Small intestine (tissue), 7 donors: ENCODE data around the gene POLR2C. TPM values are rescaled to one million over a fixed set of nuclear protein-coding genes. Genes with fewer than 3 reads are reported as not detected.

ENCODE experiments used
- DNase-seq, 2 donors: peaks; one replicate each; pipeline versions ENCODE4 v3.0.0 to v3.0.0-alpha.2; 2013
- FAIRE-seq: peaks from 2 replicates; lab custom pipeline; 2012; peaks lifted over from hg19 to GRCh38; lab: Jason Lieb, UNC
- H3K27ac ChIP-seq, 3 donors: one replicate each; pipeline ENCODE4 v1.5.1; 2013; ENCODE audit warnings: low read length in 2 of 3, mild to moderate bottlenecking in 2 of 3, control low read depth in 1 of 3, inconsistent platforms in 1 of 3, low read depth in 1 of 3, moderate library complexity in 1 of 3
- H3K27me3 ChIP-seq, 3 donors: one replicate each; pipeline ENCODE4 v1.6.1; 2013; ENCODE audit warnings: low read length in 3 of 3, inconsistent platforms in 1 of 3; ENCODE audit not compliant: control insufficient read depth in 3 of 3, insufficient read depth in 3 of 3
- H3K36me3 ChIP-seq, 3 donors: one replicate each; pipeline ENCODE4 v1.6.1; 2013; ENCODE audit warnings: low read length in 3 of 3, inconsistent platforms in 1 of 3, low read depth in 1 of 3, mild to moderate bottlenecking in 1 of 3, moderate library complexity in 1 of 3; ENCODE audit not compliant: control insufficient read depth in 3 of 3, insufficient read depth in 2 of 3
- H3K4me1 ChIP-seq, 3 donors: one replicate each; pipeline ENCODE4 v1.6.1; 2013; ENCODE audit warnings: low read length in 2 of 3, inconsistent platforms in 1 of 3, low read depth in 1 of 3, mild to moderate bottlenecking in 1 of 3, moderate library complexity in 1 of 3; ENCODE audit not compliant: control insufficient read depth in 3 of 3, insufficient read depth in 2 of 3
- H3K4me3 ChIP-seq, 3 donors: one replicate each; pipeline ENCODE4 v1.5.1; 2013; ENCODE audit warnings: low read length in 3 of 3, control low read depth in 1 of 3, inconsistent platforms in 1 of 3, low read depth in 1 of 3, mild to moderate bottlenecking in 1 of 3, moderate library complexity in 1 of 3
- H3K9me3 ChIP-seq, 2 donors: one replicate each; pipeline ENCODE4 v1.6.1; 2013; ENCODE audit warnings: low read depth in 1 of 2, low read length in 1 of 2; ENCODE audit not compliant: control insufficient read depth in 2 of 2, insufficient read depth in 1 of 2
- WGBS, 3 donors: extraction: QIAGEN DNeasy Blood & Tissue Kit; methylation state at CpG; one replicate each; pipeline ENCODE4 v1.1.7; 2013; 5-methylcytosine and 5-hydroxymethylcytosine counted together
- polyA plus RNA-seq, 4 donors: library from polyadenylated mRNA; stranded (reverse) in 3 of 4; unstranded in 1 of 4; fragments of 200-250 nt in 3 of 4; fragments of 120-200 nt in 1 of 4; gene quantifications; one replicate each; pipeline versions ENCODE4 v1.2.1 to v1.2.3, GENCODE V29; 2013
- donor health status: healthy with polysubstance abuse.
- donor health status: control.
- donor health status: control.
- donor health status: Bipolar disorder and iron deficiency.
- donor health status: healthy.

Gene POLR2C
- polyA plus RNA-seq, 4 donors: 51.7 to 86.8 (median 61.4) TPM

DNA sequence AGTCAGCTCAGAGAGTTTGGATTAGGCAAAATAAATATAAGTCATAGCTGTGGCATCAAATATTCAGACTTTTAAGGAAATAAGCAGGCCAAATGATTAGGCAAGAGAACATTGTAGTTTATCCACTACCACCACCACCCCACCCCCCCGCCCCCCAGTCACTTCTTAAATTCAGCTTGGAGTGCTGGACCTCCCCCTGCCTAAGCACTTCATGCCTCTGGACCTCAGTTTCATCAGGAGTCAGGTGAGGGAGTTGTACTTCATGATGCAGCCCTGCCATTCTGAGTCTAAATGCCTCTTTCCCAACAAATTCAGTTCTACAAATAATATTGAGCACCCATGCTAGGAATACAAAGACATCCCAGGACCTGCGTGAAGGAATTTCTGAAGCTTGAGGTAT lies 2.0 kb downstream of the POLR2C start:
- Histone ChIP-seq H3K27me3 (no peaks in the 10 kb centered on the region), H3K4me3 (no peak overlapping the region), H3K4me1 (peaks cover 0 to 8% (median 4%) of the 10 kb centered on the region in 3 donors), H3K27ac (no peak overlapping the region), H3K36me3 (peaks cover 2 to 54% (median 11%) of the 10 kb centered on the region in 3 donors), H3K9me3 (no peaks in the 10 kb centered on the region)
- WGBS, 3 donors: 89 to 96% (median 95%) methylated on average over 2 of the region's 2 CpGs
- DNase-seq: no peak
- FAIRE-seq: no peak

GRCh38 chr16:57468346-57468745 lies 5.9 kb downstream of the POLR2C start:
- Histone ChIP-seq H3K27me3 (no peaks in the 10 kb centered on the region), H3K9me3 (no peaks in the 10 kb centered on the region), H3K27ac (no peak overlapping the region), H3K4me3 (no peak overlapping the region), H3K4me1 (peaks cover 7 to 42% (median 11%) of the 10 kb centered on the region in 3 donors), H3K36me3 (peaks cover 5 to 72% (median 18%) of the 10 kb centered on the region in 3 donors)
- no peak for DNase-seq
- no peak for FAIRE-seq
- 84 to 93% (median 91%) methylated on average over 2 of the region's 2 CpGs for WGBS, 3 donors

DNA sequence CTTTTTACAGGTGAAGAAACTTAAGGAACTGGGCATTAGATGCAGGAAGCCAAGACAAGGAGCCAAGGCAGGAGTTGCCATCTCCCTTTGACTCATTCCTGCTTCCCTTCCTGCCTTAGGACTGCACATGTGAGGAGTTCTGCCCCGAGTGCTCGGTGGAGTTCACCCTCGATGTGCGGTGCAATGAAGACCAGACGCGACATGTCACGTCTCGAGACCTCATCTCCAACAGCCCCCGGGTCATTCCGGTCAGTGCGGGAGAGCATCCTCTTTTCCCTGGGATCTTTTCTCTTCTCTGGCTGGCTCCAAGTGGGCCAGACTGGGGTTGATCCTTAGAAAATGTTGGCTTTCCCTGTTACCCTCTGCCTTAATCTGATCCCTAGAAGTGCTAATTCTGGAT lies 6.6 kb downstream of the POLR2C start:
- no peak overlapping the region for H3K4me3 ChIP-seq
- H3K27me3 ChIP-seq: no peaks in the 10 kb centered on the region
- 90 to 95% (median 95%) methylated on average over 11 of the region's 11 CpGs for WGBS, 3 donors
- no peaks in the 10 kb centered on the region for H3K9me3 ChIP-seq
- DNase-seq (no peak), FAIRE-seq (no peak)
- peaks cover 7 to 43% (median 10%) of the 10 kb centered on the region in 3 donors for H3K4me1 ChIP-seq
- peaks cover 5 to 75% (median 18%) of the 10 kb centered on the region in 3 donors for H3K36me3 ChIP-seq
- H3K27ac ChIP-seq: no peak overlapping the region

DNA sequence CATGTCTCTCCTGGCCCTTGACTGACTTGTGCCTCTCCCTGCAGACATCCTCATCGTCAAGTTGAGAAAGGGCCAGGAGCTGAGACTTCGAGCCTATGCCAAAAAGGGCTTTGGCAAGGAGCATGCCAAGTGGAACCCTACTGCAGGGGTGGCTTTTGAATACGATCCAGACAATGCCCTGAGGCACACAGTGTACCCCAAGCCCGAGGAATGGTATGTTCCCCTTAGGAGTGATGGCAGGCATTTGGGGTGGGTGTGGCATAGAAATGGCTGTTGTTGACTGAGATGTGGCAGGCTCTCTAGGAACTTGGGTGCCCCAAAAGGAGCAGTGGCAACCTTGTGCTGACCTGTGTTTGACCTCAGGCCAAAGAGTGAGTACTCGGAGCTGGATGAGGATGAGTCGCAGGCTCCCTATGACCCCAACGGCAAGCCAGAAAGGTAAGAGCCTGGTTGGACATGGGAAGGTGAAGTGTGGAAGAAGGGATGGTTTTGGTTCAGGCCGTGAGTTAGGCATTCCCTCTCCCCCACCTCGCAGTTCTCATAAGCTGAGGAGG lies 7.5 kb downstream of the POLR2C start:
- H3K4me1 ChIP-seq: peaks cover 7 to 43% (median 10%) of the 10 kb centered on the region in 3 donors
- WGBS, 3 donors: 77 to 85% (median 81%) methylated on average over 9 of the region's 9 CpGs
- H3K27me3 ChIP-seq: no peaks in the 10 kb centered on the region
- DNase-seq: no peak
- H3K9me3 ChIP-seq: no peaks in the 10 kb centered on the region
- H3K27ac ChIP-seq: peak overlapping the region; percentile 70 to 92 (median 75)
- FAIRE-seq: no peak
- H3K36me3 ChIP-seq: peaks cover 5 to 79% (median 18%) of the 10 kb centered on the region in 3 donors
- no peak overlapping the region for H3K4me3 ChIP-seq

DNA sequence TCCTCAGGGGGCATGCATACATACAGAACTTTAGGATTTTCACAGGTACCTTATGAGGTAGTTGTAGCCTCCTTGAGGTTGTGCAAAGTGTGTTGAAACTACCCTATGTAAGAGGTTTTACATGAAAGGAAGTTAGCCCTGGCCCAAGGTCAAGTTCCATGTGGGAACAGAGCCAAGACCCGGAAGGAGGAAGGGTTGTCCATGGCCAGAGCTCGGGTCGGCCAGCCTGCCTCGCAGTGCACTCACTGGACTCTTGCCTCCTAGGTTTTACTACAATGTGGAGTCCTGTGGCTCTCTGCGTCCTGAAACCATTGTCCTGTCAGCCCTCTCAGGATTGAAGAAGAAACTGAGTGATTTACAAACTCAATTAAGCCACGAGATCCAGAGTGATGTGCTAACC lies 8.2 kb downstream of the POLR2C start:
- H3K27ac ChIP-seq: peak overlapping the region; percentile 70 to 92 (median 75)
- DNase-seq: peak; percentile 84 to 85
- no peaks in the 10 kb centered on the region for H3K27me3 ChIP-seq
- WGBS, 3 donors: 20 to 27% (median 23%) methylated on average over 6 of the region's 6 CpGs
- no peak overlapping the region for H3K4me3 ChIP-seq
- H3K36me3 ChIP-seq: peaks cover 5 to 85% (median 18%) of the 10 kb centered on the region in 3 donors
- H3K9me3 ChIP-seq: no peaks in the 10 kb centered on the region
- no peak for FAIRE-seq
- peaks cover 7 to 45% (median 10%) of the 10 kb centered on the region in 3 donors for H3K4me1 ChIP-seq

GRCh38 chr16:57471209-57471608 lies 8.7 kb downstream of the POLR2C start:
- no peak for DNase-seq
- no peak for FAIRE-seq
- Histone ChIP-seq H3K4me3 (no peak overlapping the region), H3K36me3 (peaks cover 5 to 85% (median 16%) of the 10 kb centered on the region in 3 donors), H3K27ac (peak overlapping the region; percentile 70 to 92 (median 75)), H3K27me3 (no peaks in the 10 kb centered on the region), H3K4me1 (peaks cover 7 to 50% (median 10%) of the 10 kb centered on the region in 3 donors), H3K9me3 (no peaks in the 10 kb centered on the region)
- WGBS, 3 donors: 79 to 89% (median 82%) methylated on average over 1 of the region's 1 CpG

GRCh38 chr16:57471852-57472664 lies 9.6 kb downstream of the POLR2C start:
- peak; percentile 89 to 93 for DNase-seq
- Histone ChIP-seq H3K27ac (peak overlapping the region; percentile 61 to 92 (median 82)), H3K36me3 (peaks cover 5 to 85% (median 14%) of the 10 kb centered on the region in 3 donors), H3K27me3 (no peaks in the 10 kb centered on the region), H3K4me1 (peaks cover 7 to 58% (median 10%) of the 10 kb centered on the region in 3 donors), H3K4me3 (no peak overlapping the region), H3K9me3 (no peaks in the 10 kb centered on the region)
- no peak for FAIRE-seq
- 29 to 50% (median 46%) methylated on average over 10 of the region's 10 CpGs for WGBS, 3 donors

- WGBS, 3 donors: 48 to 59% (median 58%) methylated on average over 4 of the region's 4 CpGs
- peaks cover 5 to 91% (median 14%) of the 10 kb centered on the region in 3 donors for H3K36me3 ChIP-seq
- DNase-seq: no peak
Observed at GRCh38 chr16:57472665-57473060, 10.2 kb downstream of the POLR2C start.

More at GRCh38 chr16:57472665-57473060, 10.2 kb downstream of the POLR2C start:
- H3K4me1 ChIP-seq: peaks cover 7 to 64% (median 10%) of the 10 kb centered on the region in 3 donors
- H3K27ac ChIP-seq: peak overlapping the region; percentile 61 to 82 (median 76)
- no peaks in the 10 kb centered on the region for H3K9me3 ChIP-seq
- H3K27me3 ChIP-seq: no peaks in the 10 kb centered on the region
- no peak overlapping the region for H3K4me3 ChIP-seq
- FAIRE-seq: no peak
